ENCODE data around the gene GPR15LG.

Gene GPR15LG

DNA sequence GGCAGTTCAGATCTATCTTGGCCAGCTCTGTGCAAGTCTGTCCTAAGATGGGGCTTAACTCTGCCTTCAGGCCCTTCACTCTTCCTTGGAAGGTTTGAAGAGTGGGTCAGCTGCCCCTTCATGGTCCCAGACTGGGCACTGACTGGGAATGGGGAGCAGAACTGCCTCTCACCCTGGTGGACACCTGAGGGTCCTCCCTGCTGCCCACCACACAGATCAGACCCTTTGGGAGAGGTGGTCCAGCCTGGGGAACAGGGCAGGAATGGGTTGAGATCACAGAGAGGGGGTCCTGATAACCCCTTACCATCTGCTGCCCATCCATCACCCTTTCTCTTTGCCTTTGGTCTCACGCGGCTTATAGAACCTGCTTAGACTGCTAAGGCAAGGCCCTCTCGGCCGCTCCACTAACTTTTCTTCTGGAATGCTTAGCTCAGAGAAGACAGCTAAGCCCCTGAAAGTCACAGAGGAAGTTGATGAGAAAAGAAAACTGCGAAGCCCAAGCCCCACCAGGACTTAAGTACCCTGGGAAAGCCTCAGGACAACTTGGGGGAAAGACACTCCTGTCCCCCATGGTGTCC lies 20.3 kb downstream of the GPR15LG start:
- DNase-seq (ENCODE audit: low spot score): no peak

DNA sequence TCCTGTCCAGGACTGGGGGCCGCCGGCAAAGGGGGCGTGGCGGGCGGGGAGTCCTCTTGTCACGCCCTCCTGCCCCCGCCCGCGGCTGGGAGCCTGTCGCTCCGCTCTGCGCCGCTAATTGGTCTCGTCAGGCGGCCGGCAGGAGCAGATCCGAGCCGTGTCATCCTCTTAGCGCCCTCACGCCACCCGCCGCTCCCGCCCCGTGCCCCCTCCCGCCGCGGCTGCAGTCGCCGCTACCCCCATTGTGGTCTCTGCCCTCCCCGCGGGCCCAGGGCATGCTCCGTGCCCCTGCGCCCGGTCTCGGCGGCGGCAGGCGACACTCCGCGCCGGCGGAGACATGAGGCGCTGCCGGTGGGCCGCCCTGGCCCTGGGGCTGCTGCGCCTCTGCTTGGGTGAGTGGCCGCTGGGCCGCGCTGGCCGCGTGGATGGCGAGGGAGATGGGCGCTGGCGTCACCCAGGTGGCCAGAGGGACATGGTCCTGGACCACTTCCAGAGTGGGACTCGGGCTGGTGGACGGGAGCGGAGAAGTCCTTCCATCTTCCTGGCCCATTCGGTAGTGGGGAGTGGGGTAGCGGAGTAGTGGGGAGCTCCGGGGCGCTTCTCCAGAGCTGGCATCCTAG lies 20.9 kb downstream of the GPR15LG start, which contains the start of gene CDHR1:
Gene CDHR1, plus strand, starts transcription at position 114 of the 620 bp plus-strand sequence. Its CDS starts 224 bp downstream, at position 338.
- no peak for DNase-seq (ENCODE audit: low spot score)

DNA sequence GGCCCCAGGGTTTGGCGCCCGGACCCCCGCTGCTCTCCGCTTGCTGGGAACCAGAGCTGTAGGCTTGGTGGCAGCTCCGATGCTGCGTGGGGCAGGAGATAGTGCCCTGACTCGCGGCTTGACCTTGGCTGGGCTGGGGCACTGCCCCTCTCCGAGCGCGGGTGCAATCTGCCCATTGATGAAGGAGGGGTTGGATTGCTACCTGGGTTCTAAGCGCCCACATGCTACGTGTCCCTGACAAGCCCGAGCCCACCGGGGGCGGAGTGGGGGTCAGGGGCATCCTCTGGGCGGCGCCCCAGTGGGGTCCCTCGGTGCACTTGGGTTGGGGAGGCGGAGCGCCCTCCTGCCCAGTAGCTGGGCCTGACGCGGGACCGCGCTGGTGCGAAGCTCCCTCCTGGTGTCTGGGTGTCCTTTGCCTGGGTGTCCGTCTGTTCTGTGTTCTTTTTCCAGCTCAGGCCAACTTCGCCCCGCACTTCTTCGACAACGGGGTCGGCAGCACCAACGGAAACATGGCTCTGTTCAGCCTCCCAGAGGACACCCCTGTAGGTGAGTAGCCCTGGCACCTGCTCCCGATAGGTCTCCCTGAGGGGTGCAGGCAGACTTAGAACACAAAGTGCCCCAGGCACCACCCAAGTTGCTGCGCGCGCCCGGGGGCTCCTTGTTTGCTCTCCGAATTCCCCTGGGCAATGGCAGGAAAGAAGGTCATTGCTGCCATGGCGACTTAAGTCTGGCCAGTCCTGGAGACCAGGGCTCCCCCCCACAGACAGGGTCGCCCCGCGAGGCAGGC lies 21.6 kb downstream of the GPR15LG start:
- no peak for DNase-seq (ENCODE audit: low spot score)

DNA sequence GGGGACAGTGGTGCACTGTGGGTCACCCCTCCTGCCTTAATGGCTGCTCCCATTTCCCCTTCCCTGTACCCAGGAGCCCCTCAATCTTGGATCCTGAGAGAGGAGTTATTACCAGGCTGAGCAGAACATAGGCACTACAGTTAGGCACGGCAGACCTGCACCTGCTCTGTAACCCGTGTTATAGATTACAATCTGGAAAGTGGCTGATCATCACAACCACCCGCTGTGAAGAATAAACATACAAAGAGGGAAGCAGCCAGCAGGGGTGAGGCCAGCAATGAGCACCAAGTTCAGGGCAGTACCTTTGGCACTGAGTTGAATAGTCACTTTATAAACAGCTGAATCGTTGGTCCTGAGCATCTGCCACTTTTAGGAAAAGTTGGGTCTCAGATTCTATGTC lies 22.5 kb downstream of the GPR15LG start:
- no peak for DNase-seq (ENCODE audit: low spot score)

DNA sequence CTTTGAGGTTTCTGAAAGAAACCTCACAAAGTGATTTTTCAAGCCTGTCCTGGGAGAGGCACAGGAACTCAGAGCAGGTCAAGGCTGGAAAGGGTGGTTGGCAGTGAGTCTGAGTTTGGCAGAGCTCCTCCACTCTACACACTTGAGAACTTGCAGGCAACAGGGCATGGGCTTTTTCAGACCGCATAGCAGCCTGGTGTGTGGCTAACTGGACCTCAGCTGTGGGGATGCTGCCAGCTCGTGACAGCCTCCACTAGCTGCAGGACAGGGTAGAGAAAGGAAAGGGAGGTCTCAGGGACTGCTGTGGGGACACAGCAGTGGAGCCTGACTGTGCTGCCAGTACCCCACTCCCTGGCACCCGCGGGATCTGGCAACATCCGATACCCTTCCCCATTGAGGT lies 23.3 kb downstream of the GPR15LG start:
- DNase-seq (ENCODE audit: low spot score): no peak

DNA sequence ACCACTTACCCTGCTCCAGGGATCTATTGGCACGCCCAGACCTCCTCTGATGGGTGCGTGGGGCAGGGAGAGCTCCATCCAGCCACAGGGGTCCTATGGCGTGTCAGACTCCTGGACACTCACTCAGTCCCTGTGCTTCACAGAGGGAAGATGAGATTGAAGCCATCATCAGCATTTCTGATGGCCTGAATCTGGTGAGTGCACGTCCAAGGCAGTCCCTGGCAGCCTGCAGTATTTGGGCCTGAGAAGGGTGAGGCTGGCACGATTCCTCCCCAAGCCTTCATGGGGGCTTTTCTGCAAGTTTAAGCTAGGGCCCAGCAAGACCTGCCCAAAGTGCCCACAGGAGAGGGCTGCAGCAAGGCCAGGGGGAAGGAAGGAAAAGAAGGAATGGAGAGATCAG lies 24.0 kb downstream of the GPR15LG start:
- DNase-seq (ENCODE audit: low spot score): no peak

DNA sequence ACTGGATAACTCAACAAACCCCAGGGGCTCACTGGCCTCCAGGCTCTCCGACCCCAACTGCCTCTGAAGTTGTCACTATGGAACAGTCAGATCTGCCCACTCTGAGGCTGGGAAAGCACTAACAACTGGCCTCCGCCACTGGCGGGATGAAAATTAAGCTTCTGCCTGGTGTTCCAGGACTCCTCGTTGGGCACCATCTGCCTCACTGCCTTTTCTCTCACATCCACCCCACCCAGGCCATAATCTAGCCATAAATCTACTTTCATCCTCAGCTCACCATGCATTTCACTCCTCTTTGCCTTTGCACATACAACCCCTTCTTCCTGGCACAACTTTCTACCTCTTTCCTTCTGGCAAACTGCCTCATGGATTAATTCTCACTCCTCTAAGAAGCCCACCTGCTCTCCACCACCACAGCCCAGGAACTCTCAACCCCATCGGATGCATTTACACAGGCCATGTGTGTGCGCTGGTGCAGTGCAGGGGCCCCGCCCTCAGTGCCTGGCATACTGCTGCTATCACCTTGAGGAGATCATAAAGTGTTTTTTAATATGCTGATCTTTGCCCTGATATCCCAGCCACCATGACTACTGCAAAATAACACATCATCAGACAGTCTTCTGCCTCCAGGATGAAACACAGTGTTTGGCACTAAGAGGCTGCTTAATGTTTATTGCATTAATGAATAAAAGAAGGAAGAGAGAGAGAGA lies 24.8 kb downstream of the GPR15LG start:
- DNase-seq (ENCODE audit: low spot score): no peak

DNA sequence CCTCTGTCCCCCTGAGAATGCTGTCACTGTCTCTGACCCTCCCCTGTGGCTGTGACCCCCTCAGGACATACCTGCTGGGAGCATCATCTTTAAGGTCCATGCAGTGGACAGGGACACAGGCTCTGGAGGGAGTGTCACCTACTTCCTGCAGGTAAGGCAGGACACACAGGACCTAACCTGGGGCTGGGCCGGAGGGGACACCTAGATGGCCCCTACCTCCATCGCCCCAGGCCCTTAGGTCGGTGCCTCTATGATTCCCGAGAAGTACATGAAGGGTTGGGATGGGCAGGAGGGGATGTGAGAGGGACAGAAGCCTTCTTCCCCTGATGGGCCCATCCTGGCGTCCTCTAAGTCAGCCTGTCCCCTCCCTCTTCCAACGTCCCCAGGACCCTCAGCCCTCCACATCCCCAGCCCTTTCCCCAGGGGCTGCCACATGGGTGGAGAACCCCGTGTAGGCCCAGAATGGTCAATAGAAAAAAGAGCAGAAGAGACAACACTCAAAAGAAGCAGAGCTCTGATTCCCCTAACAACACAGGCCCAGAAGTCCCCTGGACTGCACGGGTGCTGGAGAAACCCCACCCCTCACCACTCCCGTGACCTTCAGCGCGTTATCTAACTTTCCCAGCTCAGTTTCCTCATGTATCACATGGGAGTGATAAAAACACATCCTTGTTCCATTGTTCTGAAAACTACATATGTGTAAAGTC lies 27.1 kb downstream of the GPR15LG start:
- no peak for DNase-seq (ENCODE audit: low spot score)

DNA sequence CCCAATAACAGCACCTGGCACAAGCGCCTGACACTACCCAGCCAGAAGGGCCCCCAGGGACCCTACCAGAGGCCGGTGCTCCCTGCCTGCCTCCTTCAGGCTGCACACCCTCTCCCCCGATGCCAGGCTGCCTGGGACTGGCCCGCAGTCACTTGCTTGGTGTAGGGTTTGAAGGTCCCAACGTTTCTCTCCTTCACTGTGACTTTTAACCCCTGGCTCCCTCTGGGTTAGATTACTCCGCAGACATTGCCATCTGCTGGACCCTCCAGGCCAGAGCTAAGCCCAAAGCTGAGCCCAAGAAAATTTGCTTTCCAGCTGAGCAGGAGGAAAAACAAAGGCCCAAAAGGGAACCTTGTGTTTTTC lies 27.6 kb downstream of the GPR15LG start:
- DNase-seq (ENCODE audit: low spot score): no peak

DNA sequence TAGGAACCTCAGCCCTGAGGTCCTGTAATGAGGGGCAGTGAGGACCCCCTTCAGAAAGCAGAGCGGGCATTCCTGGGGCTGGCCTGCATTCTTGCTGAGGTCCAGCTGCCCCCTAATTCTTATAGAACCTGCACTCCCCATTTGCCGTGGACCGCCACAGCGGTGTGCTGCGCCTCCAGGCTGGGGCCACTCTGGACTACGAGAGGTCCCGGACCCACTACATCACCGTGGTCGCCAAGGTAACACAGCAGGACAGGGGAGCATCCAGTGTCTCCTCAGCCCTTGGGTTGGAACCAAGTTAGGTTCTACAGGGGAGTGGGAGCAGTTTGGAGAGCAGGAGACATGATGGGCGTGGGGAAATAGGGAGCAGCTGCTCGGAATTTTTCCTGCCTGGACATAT lies 28.1 kb downstream of the GPR15LG start:
- DNase-seq (ENCODE audit: low spot score): no peak

DNA sequence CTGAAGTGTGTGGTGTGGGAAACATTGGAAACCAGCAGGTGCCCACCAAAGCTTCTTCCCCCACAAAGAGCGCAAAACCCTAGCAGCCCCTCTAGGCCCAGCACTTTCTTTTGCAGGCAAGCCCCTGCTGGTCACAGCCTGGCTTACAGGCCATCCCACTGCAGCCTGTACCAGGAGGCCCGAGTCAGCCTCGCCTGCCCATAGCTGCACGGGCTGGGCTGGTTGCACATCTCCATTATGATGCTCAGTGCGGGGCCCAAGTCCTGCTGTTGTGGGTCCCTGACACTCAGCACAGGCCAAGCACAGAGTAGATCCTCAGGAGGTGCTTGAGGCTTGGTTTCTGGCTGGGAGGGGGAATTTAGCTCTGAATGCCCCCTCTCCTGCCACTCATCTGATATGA lies 28.7 kb downstream of the GPR15LG start:
- no peak for DNase-seq (ENCODE audit: low spot score)

DNA sequence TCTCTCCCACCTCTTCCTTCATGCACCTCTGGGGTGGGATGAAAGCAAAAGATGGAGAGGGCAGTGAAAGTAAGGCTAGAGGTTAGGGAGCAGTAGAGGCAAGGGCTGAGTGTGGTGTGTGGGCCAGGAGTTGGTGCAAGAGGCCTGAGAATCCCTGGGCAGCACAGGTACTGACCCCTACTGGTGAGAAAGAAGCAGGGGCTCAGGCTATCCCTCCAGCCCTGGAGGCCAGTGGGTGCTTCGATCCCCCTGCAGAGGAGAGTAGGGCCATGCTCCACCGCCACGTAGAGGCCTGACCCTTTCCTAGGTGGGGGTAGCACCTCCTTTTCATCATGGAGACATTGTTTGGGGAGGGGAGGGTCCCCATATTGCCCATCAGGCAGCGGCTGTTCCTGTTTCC lies 30.5 kb downstream of the GPR15LG start:
- DNase-seq (ENCODE audit: low spot score): no peak

DNA sequence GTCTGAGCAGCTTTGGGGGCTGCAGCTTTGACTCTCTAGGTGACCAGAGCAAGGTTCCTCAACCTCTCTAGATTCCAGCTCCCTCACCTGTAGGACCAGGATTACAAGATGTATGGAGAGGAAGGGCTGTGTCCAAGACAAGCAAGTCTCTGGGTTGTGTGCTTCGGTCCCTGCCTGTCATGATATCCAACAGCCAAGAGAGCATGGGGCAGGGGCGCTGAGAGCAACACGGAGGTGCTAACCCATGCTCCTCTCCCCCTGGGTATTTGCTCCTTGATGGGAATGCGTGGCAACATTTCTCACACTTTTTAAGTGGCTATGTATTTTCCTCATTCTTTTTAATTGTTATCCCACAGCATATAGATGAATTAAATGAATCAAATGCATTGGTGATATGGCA lies 31.0 kb downstream of the GPR15LG start:
- DNase-seq (ENCODE audit: low spot score): no peak

DNA sequence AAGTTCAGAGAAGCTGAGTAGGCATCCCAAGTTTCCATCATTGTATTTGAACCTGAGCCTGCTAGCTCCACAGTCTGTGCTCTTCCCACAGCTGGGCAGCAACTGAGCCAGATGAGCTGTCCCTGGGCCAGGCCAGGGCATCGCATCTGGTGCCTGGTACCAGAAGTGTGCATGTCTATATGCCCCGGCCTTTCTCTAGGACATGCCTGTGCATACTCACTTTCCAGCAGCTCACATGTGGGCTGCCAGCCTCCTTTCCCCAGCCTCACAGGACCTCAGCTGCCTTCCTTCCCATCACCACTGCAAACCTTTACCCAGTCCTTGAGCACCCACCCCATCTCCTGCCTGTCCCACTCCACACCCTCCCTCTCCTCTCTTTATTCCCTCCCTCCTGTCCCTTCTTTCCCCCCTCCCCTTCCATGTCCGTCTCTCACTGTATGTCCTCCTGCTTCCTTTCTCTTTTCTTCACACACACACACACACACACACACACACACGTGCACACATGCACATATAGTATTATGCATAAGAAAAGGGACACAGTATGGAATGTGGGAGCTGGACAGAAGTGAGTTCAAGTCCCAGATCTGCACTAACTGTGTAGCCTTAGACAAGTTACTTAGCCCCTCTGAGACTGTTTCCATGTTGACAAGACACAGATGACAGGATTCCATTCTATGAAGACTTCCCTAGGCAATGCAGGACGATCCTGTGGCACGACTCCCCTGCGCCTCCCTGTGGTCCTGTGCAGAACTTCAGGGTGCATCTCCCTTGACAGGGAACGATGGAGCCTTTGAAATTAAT lies 31.6 kb downstream of the GPR15LG start:
- peak; percentile 60 for DNase-seq (ENCODE audit: low spot score)

DNA sequence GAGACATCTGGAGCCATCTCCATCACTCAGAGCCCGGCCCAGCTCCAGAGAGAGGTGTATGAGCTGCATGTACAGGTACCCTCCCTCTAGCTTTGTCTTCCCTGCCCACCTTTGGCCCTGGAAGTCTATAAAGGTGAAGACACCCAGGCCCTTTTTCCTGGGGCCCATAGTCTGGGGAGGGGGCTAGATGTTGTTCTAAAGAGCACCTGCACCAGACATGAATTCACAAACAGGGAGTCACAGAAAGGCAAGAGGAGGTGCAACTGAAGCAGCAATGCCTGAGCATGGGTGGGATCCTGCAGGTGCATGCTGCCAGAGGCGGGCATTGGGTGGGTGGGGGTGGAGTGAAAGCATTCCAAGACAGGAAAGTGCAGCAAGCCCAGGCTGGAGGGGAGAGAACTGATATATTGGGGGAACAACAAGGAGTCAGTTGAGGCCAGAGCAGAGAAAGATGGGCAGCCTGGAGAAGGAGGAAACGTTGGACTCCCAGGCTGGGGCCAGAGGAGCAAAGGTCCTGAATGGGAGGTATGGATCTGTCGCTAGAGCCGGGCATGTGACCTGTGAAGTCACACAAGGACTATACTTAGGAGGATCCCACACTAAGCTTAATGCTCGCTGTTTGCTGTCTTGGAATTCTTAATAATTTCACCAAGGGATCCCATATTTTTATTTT lies 32.4 kb downstream of the GPR15LG start:
- no peak for DNase-seq (ENCODE audit: low spot score)

DNA sequence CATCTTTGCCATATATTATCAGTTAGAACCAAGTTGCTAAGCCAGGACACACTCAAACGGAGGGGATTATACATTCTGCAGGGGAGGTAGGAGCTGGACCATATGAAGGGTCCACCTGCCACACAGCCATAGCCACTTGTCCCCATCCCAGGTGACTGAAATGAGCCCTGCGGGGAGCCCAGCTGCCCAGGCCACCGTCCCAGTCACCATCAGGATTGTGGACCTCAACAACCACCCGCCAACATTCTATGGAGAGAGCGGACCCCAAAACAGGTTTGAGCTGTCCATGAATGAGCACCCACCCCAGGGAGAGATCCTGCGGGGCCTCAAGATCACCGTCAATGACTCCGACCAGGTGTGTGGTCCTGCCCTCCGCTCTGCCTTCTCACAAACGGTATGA lies 34.4 kb downstream of the GPR15LG start:
- no peak for DNase-seq (ENCODE audit: low spot score)

DNA sequence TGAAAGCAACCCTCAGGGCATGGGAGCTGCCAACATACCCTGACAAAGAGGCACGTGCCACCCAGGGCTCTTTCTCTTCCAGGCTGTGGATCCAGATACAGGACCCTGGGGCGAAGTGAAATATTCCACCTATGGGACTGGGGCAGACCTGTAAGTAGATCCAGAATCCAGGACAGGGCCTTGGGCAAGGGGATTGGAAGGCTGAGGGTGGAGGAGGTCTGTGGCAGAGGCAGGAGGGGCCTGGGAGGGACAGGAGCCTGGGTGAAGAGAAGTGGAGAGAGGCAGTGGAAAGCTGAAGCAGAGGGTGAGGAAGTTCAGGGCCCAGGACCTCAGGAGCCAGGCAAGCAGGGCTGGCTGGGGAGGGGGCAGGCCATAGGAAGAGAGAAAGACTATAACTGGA lies 38.0 kb downstream of the GPR15LG start:
- DNase-seq (ENCODE audit: low spot score): no peak

DNA sequence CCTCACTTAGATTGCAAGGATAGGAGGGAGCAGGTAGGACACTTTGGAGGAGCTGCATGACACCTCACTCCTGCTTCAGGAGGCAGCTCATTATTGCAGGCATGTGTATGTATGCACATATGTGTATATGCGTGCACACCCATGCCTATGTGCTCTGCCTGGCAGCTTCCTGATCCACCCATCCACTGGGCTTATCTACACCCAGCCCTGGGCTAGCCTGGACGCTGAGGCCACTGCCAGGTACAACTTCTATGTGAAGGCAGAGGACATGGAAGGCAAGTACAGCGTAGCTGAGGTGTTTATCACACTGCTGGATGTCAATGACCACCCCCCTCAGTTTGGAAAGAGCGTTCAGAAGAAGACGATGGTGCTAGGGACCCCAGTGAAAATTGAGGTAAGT lies 38.4 kb downstream of the GPR15LG start:
- no peak for DNase-seq (ENCODE audit: low spot score)

DNA sequence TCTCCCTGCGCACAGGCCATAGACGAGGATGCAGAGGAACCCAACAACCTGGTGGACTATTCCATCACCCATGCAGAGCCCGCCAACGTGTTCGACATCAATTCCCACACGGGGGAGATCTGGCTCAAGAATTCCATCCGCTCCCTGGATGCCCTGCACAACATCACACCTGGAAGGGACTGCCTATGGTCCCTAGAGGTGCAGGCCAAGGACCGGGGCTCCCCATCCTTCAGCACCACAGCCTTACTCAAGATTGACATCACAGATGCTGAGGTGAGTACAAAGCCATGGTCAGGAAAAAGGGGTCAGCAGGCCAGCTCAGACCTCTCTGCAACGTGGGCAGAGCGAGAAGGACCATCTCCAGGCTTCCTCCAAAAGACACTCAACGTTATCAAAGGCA lies 39.5 kb downstream of the GPR15LG start:
- DNase-seq (ENCODE audit: low spot score): no peak

DNA sequence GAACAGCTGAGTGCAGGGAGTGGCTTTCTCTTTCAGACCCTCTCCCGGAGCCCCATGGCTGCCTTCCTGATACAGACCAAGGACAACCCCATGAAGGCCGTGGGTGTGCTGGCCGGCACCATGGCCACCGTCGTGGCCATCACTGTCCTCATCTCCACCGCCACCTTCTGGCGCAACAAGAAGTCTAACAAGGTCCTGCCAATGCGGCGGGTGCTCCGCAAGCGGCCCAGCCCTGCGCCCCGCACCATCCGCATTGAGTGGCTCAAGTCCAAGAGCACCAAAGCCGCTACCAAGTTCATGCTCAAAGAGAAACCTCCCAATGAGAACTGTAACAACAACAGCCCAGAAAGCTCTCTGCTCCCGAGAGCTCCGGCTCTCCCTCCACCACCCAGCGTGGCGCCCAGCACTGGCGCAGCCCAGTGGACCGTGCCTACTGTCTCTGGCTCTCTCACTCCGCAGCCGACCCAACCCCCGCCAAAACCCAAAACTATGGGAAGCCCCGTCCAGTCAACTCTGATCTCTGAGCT lies 40.5 kb downstream of the GPR15LG start:
- no peak for DNase-seq (ENCODE audit: low spot score)
